Heart left ventricle (tissue), 13 donors: ENCODE data around the gene NALCN.

Source experiments
- POLR2A ChIP-seq, 2 donors: fragments of 450-650 bp; IDR thresholded peaks; one replicate each; pipeline ENCODE4 v1.6.1; 2017; ENCODE audit warnings: antibody characterized with exemption in 2 of 2, mild to moderate bottlenecking in 2 of 2, moderate library complexity in 2 of 2
- TF ChIP-seq, protein P1 (sequence below), 12 donors: fragments of 200-600 bp; sonication (generic) in 4 of 12; IDR thresholded peaks; one replicate each; pipeline versions ENCODE4 v1.5.0 to v1.8.0; 2018 to 2022; ENCODE audit warnings: antibody characterized with exemption in 12 of 12, mild to moderate bottlenecking in 5 of 12
- donor health status: ischemic (EF 13 %, LVEDD 7.1; RV severe dilation, severe dysfunction).
- donor health status: DM: no; HTN: yes; CAD: no.
- donor health status: DM: no; HTN: no; CAD: no.
- donor health status: ischemic (EF 25% LVEDD 6.9; RV normal size, moderate dysfunction).
- donor health status: ischemic (EF 25% LVEDD 5.7; RV mildly dilated, moderate dysfunction).
- donor health status: ischemic (EF 35%, LVEDD 5.7; RV mildly dilated, moderate dysfunction).
- donor health status: nonischemic (EF 11% LVEDD 7.7; RV severe dilation, severe dysfunction).
- donor health status: DM: yes; HTN: yes; CAD: no.
- donor health status: PGD.
- donor health status: ischemic (EF 29% LVEDD 5.4; RV normal size, mild dysfunction).
- donor health status: nonischemic (EF 23%, LVEDD 6.1; RV moderate dilation, normal function).

- TF ChIP-seq, protein P1, sequence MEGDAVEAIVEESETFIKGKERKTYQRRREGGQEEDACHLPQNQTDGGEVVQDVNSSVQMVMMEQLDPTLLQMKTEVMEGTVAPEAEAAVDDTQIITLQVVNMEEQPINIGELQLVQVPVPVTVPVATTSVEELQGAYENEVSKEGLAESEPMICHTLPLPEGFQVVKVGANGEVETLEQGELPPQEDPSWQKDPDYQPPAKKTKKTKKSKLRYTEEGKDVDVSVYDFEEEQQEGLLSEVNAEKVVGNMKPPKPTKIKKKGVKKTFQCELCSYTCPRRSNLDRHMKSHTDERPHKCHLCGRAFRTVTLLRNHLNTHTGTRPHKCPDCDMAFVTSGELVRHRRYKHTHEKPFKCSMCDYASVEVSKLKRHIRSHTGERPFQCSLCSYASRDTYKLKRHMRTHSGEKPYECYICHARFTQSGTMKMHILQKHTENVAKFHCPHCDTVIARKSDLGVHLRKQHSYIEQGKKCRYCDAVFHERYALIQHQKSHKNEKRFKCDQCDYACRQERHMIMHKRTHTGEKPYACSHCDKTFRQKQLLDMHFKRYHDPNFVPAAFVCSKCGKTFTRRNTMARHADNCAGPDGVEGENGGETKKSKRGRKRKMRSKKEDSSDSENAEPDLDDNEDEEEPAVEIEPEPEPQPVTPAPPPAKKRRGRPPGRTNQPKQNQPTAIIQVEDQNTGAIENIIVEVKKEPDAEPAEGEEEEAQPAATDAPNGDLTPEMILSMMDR (IDR thresholded peaks at IDR 0.05): no peak
- TF ChIP-seq POLR2A (IDR thresholded peaks at IDR 0.05): no peak
Observed at GRCh38 chr13:101242720-101243119, 173.6 kb downstream of the NALCN start.
